GM19043 (cell line): ENCODE data around the gene VSIG10L2.

ENCODE experiments used
- ATAC-seq: cut with Tn5 transposase; IDR thresholded peaks from one replicate; pipeline ENCODE4 v1.9.1; 2021; ENCODE audit warnings: low read depth; ENCODE audit not compliant: unreplicated experiment

VSIG10L2 gene

DNA sequence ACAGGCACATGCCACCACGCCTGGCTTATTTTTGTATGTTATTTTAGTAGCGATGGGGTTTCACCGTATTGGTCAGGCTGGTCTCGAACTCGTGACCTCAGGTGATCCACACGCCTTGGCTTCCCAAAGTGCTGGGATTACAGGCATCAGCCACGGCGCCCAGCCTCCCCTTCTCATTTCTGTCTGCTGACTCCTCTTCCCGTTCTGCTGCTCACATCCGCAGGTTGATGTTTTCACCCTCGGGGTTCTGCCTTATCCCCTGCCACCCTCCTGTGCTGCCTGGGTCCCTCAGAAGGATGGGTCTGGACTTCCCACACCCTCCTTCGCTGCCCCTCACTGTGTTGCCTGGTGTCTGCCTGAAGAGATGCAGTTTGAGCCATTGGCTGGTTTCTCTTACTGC is 19.2 kb upstream of the VSIG10L2 start:
- ATAC-seq, result no peak

DNA sequence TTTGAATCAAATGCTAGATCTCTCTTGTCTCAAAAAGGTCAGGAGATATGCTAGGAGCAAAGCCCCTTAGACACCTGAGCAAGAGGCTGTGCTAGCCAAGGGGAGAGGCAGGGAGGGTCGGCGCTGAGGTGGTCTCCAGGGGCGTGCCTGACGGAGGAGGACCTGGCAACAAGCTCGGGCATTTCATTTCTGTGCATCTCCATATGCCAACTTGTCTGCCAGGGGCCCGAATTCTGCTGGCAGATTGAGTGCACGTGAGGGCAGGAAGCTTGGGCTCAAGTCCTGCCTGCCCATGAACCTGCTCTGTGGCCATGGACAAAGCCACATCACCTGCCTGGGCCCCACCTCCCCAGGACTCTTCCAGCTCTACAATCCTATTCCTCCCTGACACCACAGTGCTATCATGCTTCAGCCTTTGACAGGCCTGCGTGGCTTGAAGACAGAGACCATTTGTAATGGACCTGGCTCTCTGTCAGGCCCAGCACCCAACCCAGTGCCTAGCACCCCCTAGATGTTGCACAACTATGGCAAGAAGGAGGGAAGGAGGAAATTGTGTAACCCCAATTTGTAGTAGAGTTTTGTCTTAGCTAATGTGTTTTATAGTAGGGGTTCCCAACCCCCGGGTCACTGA is 16.3 kb upstream of the VSIG10L2 start:
- no peak for ATAC-seq

GRCh38 chr11:125930076-125930450 is 15.8 kb upstream of the VSIG10L2 start:
- no peak for ATAC-seq

DNA sequence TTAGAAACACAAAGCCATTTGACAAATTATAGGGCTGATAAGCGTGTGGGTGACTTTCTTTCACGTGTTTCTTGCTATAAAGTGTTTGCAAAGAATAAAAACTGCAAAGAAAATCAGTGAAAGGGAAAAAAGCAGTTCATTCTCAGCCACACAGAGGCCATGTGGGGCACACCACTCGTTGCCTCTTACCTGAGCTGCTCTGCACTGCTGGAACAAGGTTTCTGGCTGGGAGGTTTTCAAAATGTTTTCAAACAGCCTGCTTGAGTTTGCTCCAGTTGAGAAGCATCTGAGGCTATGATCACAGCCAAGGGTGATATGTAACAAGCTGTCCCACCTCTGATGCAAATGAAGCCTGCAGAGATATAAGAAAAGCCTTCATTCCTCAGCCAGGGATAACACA is 14.7 kb upstream of the VSIG10L2 start:
- ATAC-seq, result no peak

DNA sequence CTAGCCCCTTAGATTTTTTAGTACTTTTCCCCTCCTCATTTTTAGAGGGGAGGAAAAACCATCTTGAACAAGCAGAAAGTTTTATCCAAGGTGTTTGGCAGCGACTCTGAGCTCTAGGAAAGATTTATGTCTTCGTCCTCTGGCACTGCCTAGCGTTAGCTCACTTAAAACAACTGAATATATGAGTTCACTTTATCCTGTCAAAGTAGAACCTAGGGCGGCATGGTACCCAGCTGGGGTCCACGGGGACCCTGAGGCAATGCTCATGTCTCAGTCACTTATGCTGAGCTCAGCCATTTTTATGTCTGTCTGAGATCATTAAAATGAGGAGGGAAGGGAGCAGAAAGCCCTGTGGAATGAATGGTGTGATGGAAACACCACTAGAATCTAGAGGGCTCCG is 14.2 kb upstream of the VSIG10L2 start:
- no peak for ATAC-seq

DNA sequence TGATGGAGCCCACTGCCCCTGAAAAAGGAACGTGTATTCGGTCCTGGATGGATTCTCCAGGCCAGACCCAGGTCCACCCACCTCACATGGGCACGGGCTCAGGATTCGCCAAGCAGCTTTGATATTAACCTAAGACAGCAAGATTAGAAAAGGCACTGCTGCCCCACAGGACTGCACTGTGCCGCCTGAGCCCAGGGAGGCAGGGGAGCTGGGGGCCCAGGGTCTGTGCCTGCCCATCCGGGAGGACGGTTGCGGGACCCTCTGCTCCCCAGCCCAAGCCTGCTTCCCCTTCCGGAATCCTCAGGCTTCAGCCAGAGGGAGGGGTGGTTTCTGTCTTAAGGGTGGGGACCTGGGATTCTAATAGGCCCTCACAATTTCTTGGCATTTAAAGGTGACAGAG is 13.5 kb upstream of the VSIG10L2 start:
- no peak for ATAC-seq

DNA sequence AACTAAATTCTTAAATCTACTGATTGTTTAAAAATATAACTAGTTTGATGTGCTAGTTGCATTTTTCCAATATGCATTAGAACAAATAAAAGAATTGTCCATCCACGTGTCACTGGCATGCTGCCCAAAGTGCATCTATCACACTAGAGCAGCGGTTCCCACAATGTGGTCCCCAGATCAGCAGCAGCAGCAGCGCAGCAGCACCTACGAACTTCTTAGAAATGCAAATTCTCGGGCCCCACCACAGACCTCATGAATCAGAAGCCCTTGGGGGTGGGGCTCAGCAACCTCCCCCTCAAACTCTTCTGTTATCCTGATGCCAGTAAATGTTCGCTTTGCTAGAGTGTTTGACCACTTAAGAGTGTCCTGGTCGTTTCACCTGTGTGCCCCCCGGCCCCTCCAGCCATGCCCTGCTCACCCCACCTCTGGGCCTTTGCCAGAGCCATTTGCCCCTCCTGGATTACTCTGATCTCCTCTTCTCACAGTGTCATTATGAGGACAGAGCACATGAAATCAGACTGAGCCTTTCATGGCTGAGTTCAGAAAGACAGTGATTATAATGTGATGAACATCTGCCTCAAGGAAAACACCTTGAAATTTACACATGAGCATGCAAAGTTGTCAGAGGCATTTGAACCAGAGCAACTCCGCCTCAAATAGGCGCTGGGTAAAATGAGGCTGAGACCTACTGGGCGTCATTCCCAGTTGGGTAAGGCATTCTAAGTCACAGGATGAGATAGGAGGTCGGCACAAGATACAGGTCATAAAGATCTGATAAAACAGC is 12.6 kb upstream of the VSIG10L2 start:
- ATAC-seq, result no peak

GRCh38 chr11:125934473-125934872 is 11.4 kb upstream of the VSIG10L2 start:
- ATAC-seq, result no peak

DNA sequence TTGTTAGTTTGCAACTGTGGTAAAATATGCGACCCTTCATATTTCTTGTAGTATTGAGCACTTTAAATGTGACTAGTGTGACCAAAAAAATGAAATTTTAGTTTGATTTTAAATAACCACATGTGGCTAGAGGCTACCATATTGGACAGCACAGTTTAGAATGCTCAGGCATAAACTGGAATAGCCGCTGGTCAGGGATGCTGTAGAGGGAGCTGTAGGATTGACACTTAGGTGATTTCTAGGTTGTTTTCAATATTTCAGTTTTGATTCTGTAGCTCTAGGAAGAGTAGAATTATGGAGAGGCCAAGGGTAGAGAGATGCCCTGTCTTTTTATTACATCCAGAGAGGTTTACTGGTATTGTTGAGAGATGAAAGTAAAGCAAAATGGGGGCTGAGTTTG is 10.8 kb upstream of the VSIG10L2 start:
- ATAC-seq, result no peak

- ATAC-seq, result no peak
Observed at GRCh38 chr11:125935618-125936199, 10.1 kb upstream of the VSIG10L2 start.

DNA sequence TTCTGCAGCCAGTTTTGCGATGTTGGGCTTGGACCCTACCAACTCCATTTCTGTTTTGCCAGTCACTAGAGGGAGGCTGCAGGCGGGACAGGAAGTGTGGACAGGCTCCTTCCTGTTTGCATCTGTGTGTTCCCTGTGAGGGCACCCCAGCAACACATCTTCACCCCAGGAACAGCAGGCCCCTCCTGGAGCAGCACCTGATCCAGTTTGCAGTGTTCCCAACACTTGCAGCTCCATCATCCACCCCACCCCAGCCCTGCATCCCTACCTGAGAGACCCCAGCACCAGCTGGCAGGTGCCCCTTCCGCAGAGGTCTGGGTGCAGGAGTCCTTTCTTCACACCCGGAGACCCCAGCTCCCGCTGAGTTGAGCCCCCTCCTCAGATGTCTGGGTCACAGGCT is 7.4 kb upstream of the VSIG10L2 start:
- ATAC-seq, result no peak

GRCh38 chr11:125939081-125939521 is 6.7 kb upstream of the VSIG10L2 start:
- no peak for ATAC-seq

DNA sequence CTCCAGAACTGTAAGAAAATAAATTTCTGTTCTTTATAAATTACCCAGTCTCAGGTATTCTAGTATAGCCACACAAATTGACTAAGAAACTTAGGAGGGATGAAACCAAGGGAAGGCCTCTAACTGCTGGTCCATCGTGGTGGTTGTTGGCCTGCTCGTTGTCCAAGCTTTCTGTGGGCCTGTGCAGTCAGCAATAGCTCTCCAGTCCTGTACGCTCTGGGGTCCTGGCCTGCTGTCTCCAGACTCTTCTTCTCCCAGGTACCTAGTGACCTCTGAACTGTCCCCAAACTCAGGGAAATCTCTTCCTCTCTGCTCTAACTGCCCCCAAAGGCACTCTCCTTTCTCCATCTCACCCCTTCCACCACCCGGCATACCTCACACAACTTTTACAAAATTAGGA is 5.7 kb upstream of the VSIG10L2 start:
- no peak for ATAC-seq

DNA sequence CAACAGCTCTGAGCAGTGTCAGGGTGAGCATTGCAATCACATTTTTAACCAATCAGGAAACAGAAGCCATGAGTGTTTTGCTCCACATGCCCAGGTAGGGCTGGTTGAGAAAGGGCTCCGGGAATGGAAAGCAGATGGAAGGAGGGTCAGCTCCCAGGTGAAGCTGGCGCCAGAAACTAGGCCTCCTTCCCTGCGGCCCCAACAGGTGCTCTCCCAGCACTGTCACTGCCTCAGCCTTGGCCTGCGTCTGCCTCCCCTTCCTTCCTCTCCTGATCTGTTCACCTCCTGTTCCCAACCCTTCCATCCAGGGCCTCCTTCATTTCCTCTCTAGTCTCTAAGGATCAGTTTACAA is 4.6 kb upstream of the VSIG10L2 start:
- no peak for ATAC-seq

DNA sequence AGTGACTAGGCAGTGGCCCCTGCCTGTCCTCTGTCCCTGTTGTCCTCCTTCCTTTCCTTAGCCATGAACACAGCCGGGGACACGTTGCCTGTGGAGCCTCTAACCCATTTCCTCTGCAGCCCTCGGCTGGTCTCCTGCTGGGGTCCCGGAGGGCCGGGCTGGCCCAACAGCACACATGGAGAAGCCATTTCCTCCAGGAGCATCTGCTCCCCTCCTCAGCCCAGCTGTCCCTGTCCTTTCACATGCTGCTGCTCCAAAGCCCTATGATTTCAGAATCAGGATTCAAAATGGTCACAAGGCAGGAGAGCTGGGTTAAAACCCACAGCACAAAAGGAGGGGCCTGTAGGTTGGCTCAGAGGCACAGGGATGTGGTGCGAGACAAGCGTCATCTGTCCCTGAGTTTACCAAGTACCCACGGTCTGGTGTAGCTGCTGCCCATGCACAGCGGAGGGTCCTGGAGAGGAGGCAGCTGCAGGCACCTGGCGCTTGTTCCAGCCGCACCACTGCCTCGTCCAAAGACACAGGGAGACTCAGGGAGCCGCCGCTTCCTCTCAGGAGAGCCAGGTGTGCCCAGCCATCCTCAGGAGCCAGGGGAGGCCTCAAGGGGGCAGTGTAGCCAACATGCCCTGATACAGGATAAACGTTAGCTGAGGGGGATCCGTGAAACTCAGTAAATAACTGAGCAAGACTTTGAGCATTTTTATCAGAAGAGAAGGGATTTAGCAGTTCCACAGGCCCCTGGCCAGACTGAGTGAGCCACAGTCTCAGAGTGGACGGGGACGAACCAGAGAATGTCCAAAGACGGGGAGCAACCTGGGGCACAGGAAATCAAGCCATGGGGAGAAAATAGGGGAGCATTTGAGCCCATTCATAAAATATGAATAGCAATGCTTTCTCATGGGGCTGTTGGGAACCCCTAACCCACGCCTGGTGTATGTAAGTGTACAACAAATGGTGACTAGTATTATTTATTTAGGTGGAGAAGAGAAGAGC is 3.9 kb upstream of the VSIG10L2 start:
- ATAC-seq, result no peak

DNA sequence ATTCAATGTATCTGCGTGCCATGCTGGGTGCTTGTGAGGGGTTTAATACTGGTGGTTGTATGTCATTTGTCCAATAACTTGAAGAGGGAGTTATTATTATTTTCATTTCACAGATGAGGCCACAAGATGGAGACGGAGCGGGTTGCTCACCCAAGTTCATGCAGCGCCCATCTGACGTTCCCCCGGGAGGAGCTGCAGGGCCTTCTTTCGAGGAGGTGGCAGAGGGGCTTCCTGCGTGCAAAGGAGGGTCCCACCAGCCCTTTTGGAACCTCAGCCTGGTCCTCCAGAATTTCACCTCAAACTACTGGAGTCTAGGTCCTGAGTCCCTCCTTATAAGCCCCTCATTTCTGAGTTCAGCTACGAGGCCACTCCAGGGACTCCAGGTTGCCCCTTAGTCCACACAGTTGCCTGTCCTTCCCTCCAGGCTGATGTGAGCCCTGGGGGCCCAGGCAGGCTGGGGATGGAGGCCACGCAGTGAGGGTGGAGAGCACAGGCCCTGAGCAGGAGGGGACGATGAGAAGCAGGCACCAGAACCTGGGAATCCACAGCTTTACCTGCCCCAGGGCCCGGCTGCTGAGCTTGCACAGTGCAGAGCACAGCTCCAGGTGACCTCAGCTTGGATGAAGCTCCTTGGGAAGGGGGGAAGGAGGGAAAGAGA is 2.9 kb upstream of the VSIG10L2 start:
- ATAC-seq, result no peak

GRCh38 chr11:125943661-125944349 is 2.0 kb upstream of the VSIG10L2 start:
- ATAC-seq, result no peak

DNA sequence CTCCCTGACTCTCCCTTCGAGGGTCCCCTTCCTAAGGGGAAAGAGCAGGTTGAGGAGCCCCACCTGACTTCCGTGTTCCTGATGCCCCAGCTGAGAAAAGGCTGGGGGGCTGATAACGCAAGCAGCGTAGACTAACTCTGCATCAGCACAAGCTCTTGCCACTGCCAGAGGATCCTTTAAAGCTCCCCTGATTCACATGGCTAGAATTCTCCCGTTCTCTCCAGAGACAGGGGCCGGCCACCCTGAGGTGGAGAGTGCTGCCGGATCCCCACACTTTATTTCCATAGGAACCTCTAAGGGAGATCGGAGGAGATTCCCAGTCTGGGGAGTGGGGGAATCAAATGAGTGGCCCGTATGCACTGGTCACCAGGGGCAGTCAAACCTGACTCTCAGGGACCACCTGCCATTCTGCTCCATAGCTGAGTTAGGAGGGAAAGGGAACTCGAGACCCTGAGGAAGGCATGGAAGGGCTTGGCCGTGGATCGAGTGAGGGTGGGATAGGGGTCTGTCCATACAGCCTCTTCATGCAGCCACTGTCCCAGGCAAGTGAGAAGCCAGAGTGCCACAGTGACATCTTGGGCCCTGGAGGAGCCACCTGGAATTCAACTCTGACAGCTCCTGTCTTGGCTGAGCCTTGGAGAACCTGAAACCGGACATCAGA is 1.4 kb upstream of the VSIG10L2 start:
- no peak for ATAC-seq
